LHCN-M2 (cell line): ENCODE measurements around the gene FAR2. TPM values are rescaled to one million over a fixed set of nuclear protein-coding genes. Genes with fewer than 3 reads are reported as not detected.
"Not testable (repeated sequence)": the region's sequence is repeated elsewhere in the genome, so short reads cannot be mapped to it uniquely, and the experiment has no call there.

Experiments used
- DNase-seq: peaks from one replicate; pipeline ENCODE4 v3.0.0-alpha.2; 2012; ENCODE audit warnings: low read depth
- total RNA-seq: library from RNA; depleted of rRNA; stranded (reverse); fragments of >200 nt; gene quantifications from 2 replicates; pipeline ENCODE4 v1.2.3, GENCODE V29; 2014

FAR2 gene
- total RNA-seq, 1 experiment from 2014 or later, result 0.06 TPM

GRCh38 chr12:29278673-29279420 lies 129.8 kb downstream of the FAR2 start:
- peak; percentile 5 for DNase-seq

- no peak for DNase-seq
Measured at GRCh38 chr12:29281371-29282005, 132.4 kb downstream of the FAR2 start.

GRCh38 chr12:29282031-29282816 lies 133.1 kb downstream of the FAR2 start:
- DNase-seq, result peak; percentile 62

GRCh38 chr12:29283969-29284700 lies 135.1 kb downstream of the FAR2 start:
- DNase-seq, result no peak

- DNase-seq, result no peak
Measured at GRCh38 chr12:29286081-29286790, 137.2 kb downstream of the FAR2 start.

GRCh38 chr12:29287622-29288021 lies 138.5 kb downstream of the FAR2 start:
- DNase-seq, result no peak

- no peak for DNase-seq
Measured at GRCh38 chr12:29288031-29288430, 139.0 kb downstream of the FAR2 start.

GRCh38 chr12:29290475-29290874 lies 141.4 kb downstream of the FAR2 start:
- DNase-seq, result not testable (repeated sequence)

- DNase-seq, result no peak
Measured at GRCh38 chr12:29291226-29291625, 142.1 kb downstream of the FAR2 start.

GRCh38 chr12:29299633-29300032 lies 150.6 kb downstream of the FAR2 start:
- no peak for DNase-seq

- DNase-seq, result no peak
Measured at GRCh38 chr12:29301114-29301513, 152.0 kb downstream of the FAR2 start.

- no peak for DNase-seq
Measured at GRCh38 chr12:29304388-29304787, 155.3 kb downstream of the FAR2 start.

GRCh38 chr12:29306266-29306665 lies 157.2 kb downstream of the FAR2 start:
- DNase-seq, result no peak

GRCh38 chr12:29306682-29307081 lies 157.6 kb downstream of the FAR2 start:
- DNase-seq, result no peak

GRCh38 chr12:29309320-29309902 lies 160.3 kb downstream of the FAR2 start:
- peak; percentile 8 for DNase-seq

- DNase-seq, result no peak
Measured at GRCh38 chr12:29310899-29311298, 161.8 kb downstream of the FAR2 start.

- DNase-seq, result no peak
Measured at GRCh38 chr12:29314416-29314815, 165.3 kb downstream of the FAR2 start.

- DNase-seq, result no peak
Measured at GRCh38 chr12:29316752-29317151, 167.7 kb downstream of the FAR2 start.

- peak; percentile 63 for DNase-seq
Measured at GRCh38 chr12:29317556-29318363, 168.7 kb downstream of the FAR2 start.
